ENCODE measurements around the gene LYST.

GRCh38 chr1:235913311-235913710 is 46.6 kb upstream of the LYST start:
- TF ChIP-seq POLR2A (IDR thresholded peaks at IDR 0.05; ENCODE audit: control extremely low read depth in 1 of 2, low read depth in 2 of 2, low read length in 2 of 2) (no peak), CHD1 (IDR thresholded peaks at IDR 0.05; ENCODE audit: low read depth, low read length) (no peak), CTCF (IDR thresholded peaks at IDR 0.05; ENCODE audit: control extremely low read depth in 1 of 3, insufficient read depth in 1 of 3, low read depth in 1 of 3, low read length in 3 of 3) (no peak), KDM1A (IDR thresholded peaks at IDR 0.05; ENCODE audit: borderline replicate concordance, low read length) (no peak), SP2 (IDR thresholded peaks at IDR 0.05; ENCODE audit: low read length) (no peak), POLR2AphosphoS5 (IDR thresholded peaks at IDR 0.05; ENCODE audit: low read depth, low read length) (no peak), TCF12 (IDR thresholded peaks at IDR 0.05; ENCODE audit: low read depth, low read length) (no peak), GTF2F1 (IDR thresholded peaks at IDR 0.05; ENCODE audit: borderline replicate concordance, low read depth, low read length) (no peak), EZH2 (IDR thresholded peaks at IDR 0.05; ENCODE audit: low read depth, low read length, severe bottlenecking) (no peak)

All from H1 (cell line).